Prostate gland (tissue), 2 donors: Measurements from ENCODE around the gene DDX19B.

Experiments
- POLR2A ChIP-seq: fragments of 450-650 bp; IDR thresholded peaks from one replicate; pipeline ENCODE4 v1.6.1; 2016; ENCODE audit warnings: antibody characterized with exemption, mild to moderate bottlenecking
- TF ChIP-seq, protein P1 (sequence below), 4 experiments: fragments of 200-600 bp in 2 of 4; fragments of 450-650 bp in 2 of 4; sonication (generic) in 2 of 4; IDR thresholded peaks; 1 replicate in 3 of 4; 2 replicates in 1 of 4; pipeline ENCODE4 v1.5.1; 2016 to 2019; ENCODE audit warnings: antibody characterized with exemption in 4 of 4, mild to moderate bottlenecking in 2 of 4, moderate library complexity in 2 of 4

DNA sequence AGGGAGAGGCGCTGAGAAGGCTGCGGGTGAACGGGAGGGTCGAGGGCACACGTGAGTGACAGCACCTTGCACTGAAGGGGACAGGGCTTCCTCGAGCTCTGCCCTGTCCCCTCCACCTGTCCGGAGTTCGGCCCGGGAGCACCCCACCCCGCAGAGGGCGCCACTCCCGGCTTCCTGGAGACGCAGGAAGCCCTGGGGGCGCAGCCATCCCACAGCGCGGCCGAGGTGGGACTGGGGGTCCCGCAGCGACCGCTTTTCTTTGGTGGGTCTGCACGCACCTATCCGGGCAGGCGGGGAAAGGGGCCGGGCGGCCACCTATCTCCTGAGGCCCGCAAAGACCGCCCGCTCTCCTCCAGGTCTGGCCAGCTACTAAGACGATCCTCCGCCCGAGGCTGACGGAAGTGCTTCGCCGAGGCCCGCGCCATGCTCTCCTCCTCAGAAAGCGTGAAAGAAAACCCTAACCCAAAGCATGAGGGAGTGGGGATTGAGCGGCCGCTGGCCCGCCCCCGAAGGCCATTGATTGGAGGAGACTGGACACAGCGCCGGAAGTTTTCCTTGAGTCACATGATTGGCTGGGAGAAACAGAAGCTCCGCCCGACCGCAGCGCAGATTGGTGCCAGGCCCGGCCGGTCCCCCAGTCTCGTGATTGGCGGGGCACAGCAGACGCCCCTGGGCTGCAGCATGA lies 82.1 kb downstream of the DDX19B start:
- peak; percentile 80 for TF ChIP-seq POLR2A
- TF ChIP-seq, protein P1, sequence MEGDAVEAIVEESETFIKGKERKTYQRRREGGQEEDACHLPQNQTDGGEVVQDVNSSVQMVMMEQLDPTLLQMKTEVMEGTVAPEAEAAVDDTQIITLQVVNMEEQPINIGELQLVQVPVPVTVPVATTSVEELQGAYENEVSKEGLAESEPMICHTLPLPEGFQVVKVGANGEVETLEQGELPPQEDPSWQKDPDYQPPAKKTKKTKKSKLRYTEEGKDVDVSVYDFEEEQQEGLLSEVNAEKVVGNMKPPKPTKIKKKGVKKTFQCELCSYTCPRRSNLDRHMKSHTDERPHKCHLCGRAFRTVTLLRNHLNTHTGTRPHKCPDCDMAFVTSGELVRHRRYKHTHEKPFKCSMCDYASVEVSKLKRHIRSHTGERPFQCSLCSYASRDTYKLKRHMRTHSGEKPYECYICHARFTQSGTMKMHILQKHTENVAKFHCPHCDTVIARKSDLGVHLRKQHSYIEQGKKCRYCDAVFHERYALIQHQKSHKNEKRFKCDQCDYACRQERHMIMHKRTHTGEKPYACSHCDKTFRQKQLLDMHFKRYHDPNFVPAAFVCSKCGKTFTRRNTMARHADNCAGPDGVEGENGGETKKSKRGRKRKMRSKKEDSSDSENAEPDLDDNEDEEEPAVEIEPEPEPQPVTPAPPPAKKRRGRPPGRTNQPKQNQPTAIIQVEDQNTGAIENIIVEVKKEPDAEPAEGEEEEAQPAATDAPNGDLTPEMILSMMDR (IDR thresholded peaks at IDR 0.05) = peak in 2 of 4 experiments; percentile 13 to 34
